Testis (tissue), 2 donors: ENCODE data around the gene SPSB1.

Source experiments
- CTCF ChIP-seq, 3 experiments: fragments of 450-650 bp in 2 of 3; fragments of 200-600 bp in 1 of 3; sonication (generic) in 1 of 3; IDR thresholded peaks; one replicate each; pipeline ENCODE4 v1.5.1; 2016 to 2019; ENCODE audit warnings: antibody characterized with exemption in 3 of 3, mild to moderate bottlenecking in 2 of 3, moderate library complexity in 1 of 3
- POLR2A ChIP-seq: fragments of 450-650 bp; IDR thresholded peaks from one replicate; pipeline ENCODE4 v1.6.1; 2017; ENCODE audit warnings: antibody characterized with exemption, mild to moderate bottlenecking, moderate library complexity

- TF ChIP-seq CTCF (IDR thresholded peaks at IDR 0.05) (no peak), POLR2A (no peak)
Measured at GRCh38 chr1:9375912-9376311, 83.2 kb downstream of the SPSB1 start.
